Measurements from ENCODE around the gene TSPAN4. TPM values are rescaled to one million over a fixed set of nuclear protein-coding genes. Genes with fewer than 3 reads are reported as not detected.
A peak's percentile ranks its signal among the peaks of the same experiment; 100 is the strongest.

The TSPAN4 gene
- total and polyA plus RNA-seq, 9 of the 15 experiments (the other 6 are each of a cell fraction or from before 2014, with no cell fraction given) = 0.07 to 31.0 (median 15.7) TPM

- no peak for TF ChIP-seq C11orf30 (IDR thresholded peaks at IDR 0.05; ENCODE audit: low read depth)
- TF ChIP-seq ZBED1 (IDR thresholded peaks at IDR 0.05) = no peak
- TF ChIP-seq SMARCA4 (IDR thresholded peaks at IDR 0.05) = no peak
- TF ChIP-seq RCOR1 (IDR thresholded peaks at IDR 0.05; ENCODE audit: borderline replicate concordance in 1 of 2, low read depth in 2 of 2, low read length in 2 of 2) = no peak
- no peak for TF ChIP-seq STAT5B (CRISPR knock-in tag; IDR thresholded peaks at IDR 0.05)
- TF ChIP-seq PKNOX1 (IDR thresholded peaks at IDR 0.05) = peak; percentile 89
- TF ChIP-seq ARID3A (IDR thresholded peaks at IDR 0.05; ENCODE audit: borderline replicate concordance, low read depth, low read length) = no peak
- TF ChIP-seq TRIM24 (IDR thresholded peaks at IDR 0.05) = no peak; a peak in 1 of 4 replicates
- TF ChIP-seq HBP1 (CRISPR knock-in tag; IDR thresholded peaks at IDR 0.05) = no peak
- no peak for TF ChIP-seq RFX7 (CRISPR knock-in tag; IDR thresholded peaks at IDR 0.05)
- no peak for TF ChIP-seq MTA2 (IDR thresholded peaks at IDR 0.05; ENCODE audit: low read depth)
- peak; percentile 77 for TF ChIP-seq SMAD4 (CRISPR knock-in tag; conservative IDR thresholded peaks at IDR 0.05)
- TF ChIP-seq ZNF696 (CRISPR knock-in tag; conservative IDR thresholded peaks at IDR 0.05) = no peak
- no peak for TF ChIP-seq E2F3 (CRISPR knock-in tag; IDR thresholded peaks at IDR 0.05)
- TF ChIP-seq JUN (IDR thresholded peaks at IDR 0.05; ENCODE audit: borderline replicate concordance, low read depth, low read length) = no peak
- 0 out of 2 replicates have a peak, but pooled peaks have one; percentile 58 for TF ChIP-seq JUN (CRISPR knock-in tag; IDR thresholded peaks at IDR 0.05; ENCODE audit: borderline replicate concordance)
- no peak for TF ChIP-seq NR0B1 (IDR thresholded peaks at IDR 0.05; ENCODE audit: partially characterized antibody)
- no peak for TF ChIP-seq E2F1 (CRISPR knock-in tag; IDR thresholded peaks at IDR 0.05)
- no peak for TF ChIP-seq CHCHD3 (CRISPR knock-in tag; IDR thresholded peaks at IDR 0.05)
- TF ChIP-seq ATF6 (CRISPR knock-in tag; IDR thresholded peaks at IDR 0.05) = no peak
These were observed 15.3 kb upstream of the TSPAN4 start (continued) for GRCh38 chr11:827146-827896.

Data from K562 (cell line).